ENCODE results near the gene SCN11A.

DNA sequence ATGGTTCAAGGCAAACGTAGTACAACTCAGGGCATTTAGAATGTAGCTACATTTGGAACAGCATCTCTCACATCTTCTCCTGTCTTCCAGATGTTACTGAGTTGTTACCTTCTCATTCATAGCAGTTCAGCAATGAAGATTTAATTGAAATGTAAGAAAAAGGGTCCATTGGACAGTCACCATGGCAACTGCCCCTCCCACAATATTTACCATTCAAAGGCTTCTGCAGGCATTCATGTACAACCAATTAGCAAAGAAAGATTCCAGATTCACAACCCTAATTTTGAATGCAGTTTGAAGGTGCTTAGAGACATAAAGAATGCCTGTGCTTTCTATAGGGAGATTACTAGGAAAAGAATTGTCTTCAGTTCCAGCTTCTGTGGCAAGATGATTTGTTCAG, 22.2 kb downstream of the SCN11A start:
- TF ChIP-seq, protein P1, sequence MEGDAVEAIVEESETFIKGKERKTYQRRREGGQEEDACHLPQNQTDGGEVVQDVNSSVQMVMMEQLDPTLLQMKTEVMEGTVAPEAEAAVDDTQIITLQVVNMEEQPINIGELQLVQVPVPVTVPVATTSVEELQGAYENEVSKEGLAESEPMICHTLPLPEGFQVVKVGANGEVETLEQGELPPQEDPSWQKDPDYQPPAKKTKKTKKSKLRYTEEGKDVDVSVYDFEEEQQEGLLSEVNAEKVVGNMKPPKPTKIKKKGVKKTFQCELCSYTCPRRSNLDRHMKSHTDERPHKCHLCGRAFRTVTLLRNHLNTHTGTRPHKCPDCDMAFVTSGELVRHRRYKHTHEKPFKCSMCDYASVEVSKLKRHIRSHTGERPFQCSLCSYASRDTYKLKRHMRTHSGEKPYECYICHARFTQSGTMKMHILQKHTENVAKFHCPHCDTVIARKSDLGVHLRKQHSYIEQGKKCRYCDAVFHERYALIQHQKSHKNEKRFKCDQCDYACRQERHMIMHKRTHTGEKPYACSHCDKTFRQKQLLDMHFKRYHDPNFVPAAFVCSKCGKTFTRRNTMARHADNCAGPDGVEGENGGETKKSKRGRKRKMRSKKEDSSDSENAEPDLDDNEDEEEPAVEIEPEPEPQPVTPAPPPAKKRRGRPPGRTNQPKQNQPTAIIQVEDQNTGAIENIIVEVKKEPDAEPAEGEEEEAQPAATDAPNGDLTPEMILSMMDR (conservative IDR thresholded peaks at IDR 0.05) = no peak
- TF ChIP-seq EZH2 (IDR thresholded peaks at IDR 0.05; ENCODE audit: low read depth) = no peak
